SK-N-MC (cell line): ENCODE results near the gene EID2.

Experiments
- EZH2 ChIP-seq: fragments of 200-600 bp; sonication (generic); IDR thresholded peaks from one replicate; pipeline ENCODE4 v1.6.1; 2017; ENCODE audit warnings: antibody characterized with exemption
- FOXP2 ChIP-seq: optimal IDR thresholded peaks from 2 replicates; pipeline ENCODE3; 2011; ENCODE audit warnings: mild to moderate bottlenecking, moderate library complexity; ENCODE audit not compliant: insufficient read depth; ENCODE audit errors: extremely low read length, control extremely low read depth
- POLR2AphosphoS5 ChIP-seq: IDR thresholded peaks from 2 replicates; pipeline ENCODE4 v1.6.1; 2012; ENCODE audit warnings: mild to moderate bottlenecking, low read depth, low read length, borderline replicate concordance

- TF ChIP-seq EZH2 (no peak), POLR2AphosphoS5 (no peak), FOXP2 (no peak)
Measured at GRCh38 chr19:39568604-39569003, 28.6 kb upstream of the EID2 start.
